GM21515 (cell line): Measurements from ENCODE around the gene EEF1AKMT4.
A peak's percentile ranks its signal among the peaks of the same experiment; 100 is the strongest.
"Not testable (repeated sequence)": the region's sequence is repeated elsewhere in the genome, so short reads cannot be mapped to it uniquely, and the experiment has no call there.

ENCODE experiments used
- ATAC-seq: cut with Tn5 transposase; IDR thresholded peaks from one replicate; pipeline ENCODE4 v1.9.1; 2021; ENCODE audit not compliant: unreplicated experiment

EEF1AKMT4 gene

GRCh38 chr3:184259878-184260723, 10.6 kb downstream of the EEF1AKMT4 start:
- no peak for ATAC-seq

- no peak for ATAC-seq
Measured at GRCh38 chr3:184260724-184261269, 11.3 kb downstream of the EEF1AKMT4 start.

GRCh38 chr3:184261270-184261853, 11.9 kb downstream of the EEF1AKMT4 start, which contains the start of gene CAMK2N2:
Gene CAMK2N2, minus strand, starts transcription at chr3:184261553. Its CDS starts 268 bp downstream, at chr3:184261285.
- no peak for ATAC-seq

GRCh38 chr3:184261854-184262763, 12.6 kb downstream of the EEF1AKMT4 start:
- ATAC-seq = no peak

- ATAC-seq = no peak
Measured at GRCh38 chr3:184262764-184263179, 13.3 kb downstream of the EEF1AKMT4 start.

- not testable (repeated sequence) for ATAC-seq
Measured at GRCh38 chr3:184267249-184267648, 17.8 kb downstream of the EEF1AKMT4 start.

- no peak for ATAC-seq
Measured at GRCh38 chr3:184272269-184272668, 22.8 kb downstream of the EEF1AKMT4 start.

GRCh38 chr3:184275381-184275701, 25.9 kb downstream of the EEF1AKMT4 start:
- ATAC-seq = no peak

- no peak for ATAC-seq
Measured at GRCh38 chr3:184275961-184276910, 26.8 kb downstream of the EEF1AKMT4 start, which contains the start of gene ECE2. Gene ECE2, plus strand, starts transcription at chr3:184276022. Its CDS starts 132 bp downstream, at chr3:184276154.

- ATAC-seq = no peak
Measured at GRCh38 chr3:184277366-184277765, 27.9 kb downstream of the EEF1AKMT4 start.

- ATAC-seq = no peak
Measured at GRCh38 chr3:184282941-184283340, 33.5 kb downstream of the EEF1AKMT4 start.

- ATAC-seq = no peak
Measured at GRCh38 chr3:184283681-184284080, 34.2 kb downstream of the EEF1AKMT4 start.

GRCh38 chr3:184284696-184285095, 35.2 kb downstream of the EEF1AKMT4 start:
- ATAC-seq = no peak

- ATAC-seq = peak; percentile 43
Measured at GRCh38 chr3:184289426-184289938, 40.0 kb downstream of the EEF1AKMT4 start.

- ATAC-seq = no peak
Measured at GRCh38 chr3:184290331-184290730, 40.9 kb downstream of the EEF1AKMT4 start.

- no peak for ATAC-seq
Measured at GRCh38 chr3:184291044-184291737, 41.7 kb downstream of the EEF1AKMT4 start.

- no peak for ATAC-seq
Measured at GRCh38 chr3:184291738-184292445, 42.4 kb downstream of the EEF1AKMT4 start.

- no peak for ATAC-seq
Measured at GRCh38 chr3:184295771-184296170, 46.3 kb downstream of the EEF1AKMT4 start.
